ENCODE data around the gene RPL12. TPM values are rescaled to one million over a fixed set of nuclear protein-coding genes. Genes with fewer than 3 reads are reported as not detected.
"Not testable (repeated sequence)": the region's sequence is repeated elsewhere in the genome, so short reads cannot be mapped to it uniquely, and the experiment has no call there.

Gene RPL12
- total RNA-seq, 2 experiments from 2014 or later, result 2,267 to 2,331 TPM

DNA sequence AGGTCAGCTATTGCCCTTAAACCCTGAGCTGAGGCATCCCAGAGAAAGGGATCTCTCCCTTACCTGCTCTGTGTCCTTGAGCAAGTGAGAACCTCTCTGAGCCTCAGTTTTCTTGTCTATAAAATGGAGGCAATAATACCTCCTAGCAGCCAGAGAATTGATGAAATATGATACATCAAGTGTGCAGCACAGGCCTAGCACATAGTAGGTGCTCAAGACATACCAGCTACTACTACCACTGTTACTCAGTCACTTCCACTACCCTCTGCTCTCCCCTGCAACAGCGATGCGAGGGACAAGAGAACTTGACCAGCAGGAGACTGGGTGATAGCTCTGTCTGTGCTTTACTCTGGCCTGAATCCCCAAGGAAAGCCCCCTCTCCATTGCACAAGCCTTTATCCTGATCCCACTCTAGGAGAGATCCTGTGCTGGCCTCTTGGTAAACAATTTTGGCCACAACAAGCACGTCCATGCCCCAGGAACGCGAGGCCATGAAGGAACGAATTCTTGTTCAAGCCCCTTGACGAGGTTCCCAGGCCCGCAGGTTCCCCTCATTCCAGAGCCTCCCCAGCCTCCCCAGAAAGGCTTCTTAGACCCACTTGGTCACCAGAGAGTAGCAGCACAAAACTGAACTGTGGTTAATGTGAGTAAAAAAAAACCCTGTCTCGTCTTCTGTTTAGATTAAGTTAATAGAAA, 39.5 kb upstream of the RPL12 start:
- H3K4me3 Mint-ChIP-seq, result no peak overlapping the region
- no peaks in the 10 kb centered on the region for H3K4me1 Mint-ChIP-seq (ENCODE audit: low read depth)
- ChIA-PET POLR2A (no interaction called here), CTCF (interaction anchor here (0.7 kb wide), 1 partner anchor 98 kb away, joined by 3 read pairs; no protein-coding TSS in a partner anchor)
- H3K9me3 Mint-ChIP-seq, result no peaks in the 10 kb centered on the region
- peaks cover 9% of the 10 kb centered on the region for H3K36me3 Mint-ChIP-seq
- DNase-seq, result no peak
- H3K27ac Mint-ChIP-seq, result no peak overlapping the region
- no peaks in the 10 kb centered on the region for H3K27me3 Mint-ChIP-seq
- intact Hi-C loops (cut with micrococcal nuclease), result no loop called here

DNA sequence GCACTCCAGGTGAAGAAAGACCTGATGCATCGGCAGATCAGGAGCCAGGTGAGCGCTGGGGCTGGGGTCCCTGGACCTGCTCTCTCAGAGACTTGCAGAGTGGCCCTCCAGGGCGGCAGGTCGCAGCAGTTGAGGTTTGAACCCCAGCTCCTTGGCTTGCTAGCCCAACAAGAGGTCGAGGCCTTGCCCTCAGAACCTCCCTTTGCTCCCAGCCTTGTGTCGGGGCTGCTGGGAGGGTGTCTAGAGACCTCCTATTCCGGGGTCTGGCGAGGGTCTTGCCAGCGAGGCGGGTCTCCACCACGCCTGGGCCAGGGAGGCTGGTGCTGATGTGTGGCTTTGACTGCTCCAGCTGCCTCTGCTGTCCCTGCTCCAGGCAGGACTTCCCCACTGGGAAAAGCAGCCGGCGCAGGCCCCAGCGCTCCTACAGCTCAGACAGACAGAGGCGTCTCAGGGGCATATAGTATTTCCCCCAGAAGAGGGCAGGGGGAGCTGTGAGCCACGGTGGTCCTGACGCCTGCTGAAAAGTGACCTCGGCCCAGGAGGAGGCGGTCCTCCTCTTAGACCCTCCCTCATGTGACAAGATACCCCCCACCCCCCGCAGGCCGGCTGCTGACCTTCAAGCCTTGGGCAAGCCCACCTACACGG, 38.4 kb upstream of the RPL12 start:
- no peaks in the 10 kb centered on the region for H3K9me3 Mint-ChIP-seq
- no peak overlapping the region for H3K4me3 Mint-ChIP-seq
- H3K27ac Mint-ChIP-seq, result no peak overlapping the region
- ChIA-PET POLR2A (no interaction called here), CTCF (no interaction called here)
- H3K27me3 Mint-ChIP-seq, result no peaks in the 10 kb centered on the region
- H3K4me1 Mint-ChIP-seq (ENCODE audit: low read depth), result no peaks in the 10 kb centered on the region
- intact Hi-C loops (cut with micrococcal nuclease), result no loop called here
- DNase-seq, result no peak
- H3K36me3 Mint-ChIP-seq, result peaks cover 9% of the 10 kb centered on the region

DNA sequence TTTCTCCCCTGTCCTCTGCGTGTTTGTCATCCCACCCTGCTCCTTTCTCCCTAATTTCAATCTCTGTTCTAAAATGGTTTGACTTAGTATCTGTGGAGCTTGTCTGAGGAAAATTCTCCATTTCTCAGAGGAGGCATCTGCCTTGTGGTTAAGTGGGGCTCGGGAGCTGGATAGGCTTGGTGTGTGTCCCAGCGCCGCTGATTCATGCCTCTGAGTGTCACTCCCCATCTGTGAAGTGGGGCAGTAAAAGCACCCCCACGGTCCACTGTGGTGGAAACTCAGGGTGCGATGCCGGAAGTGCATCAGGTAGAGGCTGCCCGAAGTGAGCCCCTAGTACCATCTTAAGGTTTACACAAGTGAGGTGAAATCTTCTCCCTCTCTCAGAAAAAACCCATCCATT, 37.7 kb upstream of the RPL12 start:
- CTCF ChIA-PET, result no interaction called here
- H3K4me1 Mint-ChIP-seq (ENCODE audit: low read depth), result no peaks in the 10 kb centered on the region
- no peaks in the 10 kb centered on the region for H3K9me3 Mint-ChIP-seq
- no peak overlapping the region for H3K27ac Mint-ChIP-seq
- H3K27me3 Mint-ChIP-seq, result no peaks in the 10 kb centered on the region
- no peak overlapping the region for H3K4me3 Mint-ChIP-seq
- DNase-seq, result no peak
- intact Hi-C loops (cut with micrococcal nuclease), result no loop called here
- POLR2A ChIA-PET, result no interaction called here
- peaks cover 9% of the 10 kb centered on the region for H3K36me3 Mint-ChIP-seq

DNA sequence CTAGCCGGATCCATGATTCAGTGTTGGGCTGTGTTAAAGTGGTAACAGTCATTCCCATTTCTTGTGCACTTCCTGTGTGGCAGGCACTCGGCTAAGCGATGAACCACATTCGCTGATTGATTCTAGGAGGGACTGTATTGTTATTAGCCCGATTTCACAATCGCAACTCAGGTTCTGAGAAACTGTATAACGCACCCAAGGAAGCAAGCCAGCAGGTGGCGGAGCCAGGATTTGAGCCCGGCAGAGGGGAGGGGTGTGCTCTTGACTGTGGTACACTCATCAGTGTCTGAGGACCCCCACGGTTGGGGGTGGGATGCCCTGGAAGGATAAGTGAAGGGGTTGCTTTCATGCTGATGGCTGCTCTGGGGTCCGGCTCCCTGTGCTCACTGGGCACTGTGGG, 34.8 kb upstream of the RPL12 start:
- CTCF ChIA-PET, result no interaction called here
- Mint-ChIP-seq H3K36me3 (peaks cover 15% of the 10 kb centered on the region), H3K27me3 (no peaks in the 10 kb centered on the region), H3K27ac (no peak overlapping the region), H3K9me3 (no peaks in the 10 kb centered on the region), H3K4me1 (ENCODE audit: low read depth) (no peaks in the 10 kb centered on the region), H3K4me3 (no peak overlapping the region)
- intact Hi-C loops (cut with micrococcal nuclease), result no loop called here
- POLR2A ChIA-PET, result no interaction called here
- no peak for DNase-seq

DNA sequence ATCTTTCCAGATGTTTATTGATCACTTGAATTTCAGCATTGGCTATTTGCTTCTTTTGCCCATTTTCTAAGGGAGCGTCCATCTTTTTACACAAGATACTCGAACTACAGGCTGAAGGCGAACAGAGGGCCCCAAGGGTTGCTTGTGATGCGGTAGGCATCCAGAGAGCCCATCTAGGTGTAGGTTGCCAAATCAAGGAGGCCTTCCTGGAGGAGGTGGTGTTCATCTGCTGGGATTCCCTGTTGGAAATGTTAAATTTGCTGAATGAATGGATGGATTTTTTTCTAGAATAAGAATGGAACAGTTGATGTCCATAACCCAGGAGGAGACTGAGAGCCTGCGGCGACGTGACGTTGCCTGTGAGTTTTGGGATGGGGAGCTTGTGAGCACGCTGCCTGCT, 31.5 kb upstream of the RPL12 start:
- CTCF ChIA-PET, result no interaction called here
- DNase-seq, result no peak
- Mint-ChIP-seq H3K4me1 (ENCODE audit: low read depth) (no peaks in the 10 kb centered on the region), H3K27ac (no peak overlapping the region), H3K9me3 (no peaks in the 10 kb centered on the region), H3K36me3 (peaks cover 26% of the 10 kb centered on the region), H3K4me3 (no peak overlapping the region), H3K27me3 (no peaks in the 10 kb centered on the region)
- POLR2A ChIA-PET, result no interaction called here
- intact Hi-C loops (cut with micrococcal nuclease), result no loop called here

DNA sequence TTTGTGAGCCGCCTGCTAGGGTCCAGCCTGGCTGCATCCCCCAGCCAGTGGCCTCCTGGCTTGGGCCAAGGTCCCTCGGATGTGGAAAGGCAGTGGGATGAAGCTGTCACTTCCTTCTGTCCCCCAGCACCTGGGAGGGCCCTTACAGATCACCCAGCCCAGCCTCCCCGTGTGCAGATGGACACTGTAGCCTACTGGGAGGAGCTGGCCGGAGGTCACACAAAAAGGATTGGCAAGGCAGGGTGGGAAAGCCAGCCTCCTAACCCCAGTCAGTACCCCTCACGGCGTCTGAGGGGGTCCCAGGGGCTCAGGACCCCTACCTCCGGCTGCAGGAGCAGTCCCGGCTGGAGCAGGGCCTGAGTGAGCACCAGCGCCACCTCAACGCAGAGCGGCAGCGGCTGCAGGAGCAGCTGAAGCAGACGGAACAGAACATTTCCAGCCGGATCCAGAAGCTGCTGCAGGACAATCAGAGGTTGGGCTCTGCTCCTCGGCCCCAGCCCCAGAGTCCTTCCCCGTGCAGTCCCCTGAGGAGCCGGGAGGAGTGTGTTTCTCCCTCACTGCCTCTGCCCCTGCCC, 28.4 kb upstream of the RPL12 start:
- H3K27me3 Mint-ChIP-seq, result no peaks in the 10 kb centered on the region
- CTCF ChIA-PET, result interaction anchor here (0.6 kb wide), 1 partner anchor 32 kb away, joined by 4 read pairs; no protein-coding TSS in a partner anchor
- no peak overlapping the region for H3K27ac Mint-ChIP-seq
- intact Hi-C loops (cut with micrococcal nuclease), result no loop called here
- DNase-seq, result no peak
- H3K4me1 Mint-ChIP-seq (ENCODE audit: low read depth), result no peaks in the 10 kb centered on the region
- no peak overlapping the region for H3K4me3 Mint-ChIP-seq
- H3K36me3 Mint-ChIP-seq, result peaks cover 24% of the 10 kb centered on the region
- no peaks in the 10 kb centered on the region for H3K9me3 Mint-ChIP-seq
- POLR2A ChIA-PET, result no interaction called here

DNA sequence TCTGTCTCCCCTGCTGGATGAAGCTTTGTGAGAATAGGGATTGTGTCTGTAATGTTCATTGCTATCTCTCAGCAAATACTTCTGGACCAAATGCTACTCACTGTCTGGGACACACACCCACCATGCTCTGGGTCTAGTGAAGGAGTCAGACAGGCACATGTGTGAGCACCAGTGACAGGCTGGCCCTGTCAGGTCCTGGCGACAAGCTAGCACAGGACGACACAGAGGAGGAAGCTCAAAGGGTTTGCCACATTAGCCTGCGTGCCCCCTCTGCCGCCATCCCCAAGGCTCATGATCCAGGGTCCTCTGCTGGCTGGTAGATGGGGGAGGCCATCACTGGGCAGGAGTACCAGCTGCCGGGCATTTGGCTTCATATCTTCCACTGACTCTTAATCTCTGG, 23.4 kb upstream of the RPL12 start:
- Mint-ChIP-seq H3K27me3 (no peaks in the 10 kb centered on the region), H3K27ac (no peak overlapping the region), H3K36me3 (peaks cover 19% of the 10 kb centered on the region), H3K4me1 (ENCODE audit: low read depth) (no peaks in the 10 kb centered on the region), H3K4me3 (no peak overlapping the region), H3K9me3 (no peaks in the 10 kb centered on the region)
- intact Hi-C loops (cut with micrococcal nuclease), result no loop called here
- no peak for DNase-seq
- POLR2A ChIA-PET, result no interaction called here
- CTCF ChIA-PET, result interaction anchor here (0.8 kb wide), 1 partner anchor 29 kb away, joined by 4 read pairs; no protein-coding TSS in a partner anchor

DNA sequence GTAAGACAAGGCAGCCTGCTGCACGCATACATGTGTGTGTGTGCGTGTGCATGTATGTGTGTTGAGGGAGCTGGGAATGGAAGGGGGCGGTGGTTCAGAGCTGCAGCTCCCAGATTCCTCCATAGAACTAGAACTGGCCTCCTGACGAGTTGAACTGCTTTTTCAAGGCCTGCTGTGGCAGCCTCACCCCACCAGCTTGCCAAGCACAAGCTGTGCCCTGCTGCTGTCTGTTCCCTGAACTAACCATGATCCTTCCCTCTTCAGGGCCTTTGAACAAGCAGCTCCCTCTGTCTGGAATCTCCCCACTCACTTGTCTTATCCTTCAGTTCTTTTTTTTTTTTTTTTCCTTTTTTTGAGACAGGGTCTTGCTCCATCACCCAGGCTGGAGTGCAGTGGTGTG, 22.7 kb upstream of the RPL12 start:
- ChIA-PET POLR2A (interaction anchor here (0.6 kb wide), 1 partner anchor 174 kb away, joined by 3 read pairs; no protein-coding TSS in a partner anchor), CTCF (interaction anchor here (1.3 kb wide), 1 partner anchor 31 kb away, joined by 3 read pairs; no protein-coding TSS in a partner anchor)
- no peaks in the 10 kb centered on the region for H3K27me3 Mint-ChIP-seq
- peaks cover 21% of the 10 kb centered on the region for H3K36me3 Mint-ChIP-seq
- no peaks in the 10 kb centered on the region for H3K9me3 Mint-ChIP-seq
- intact Hi-C loops (cut with micrococcal nuclease), result no loop called here
- no peak overlapping the region for H3K27ac Mint-ChIP-seq
- DNase-seq, result no peak
- H3K4me1 Mint-ChIP-seq (ENCODE audit: low read depth), result no peaks in the 10 kb centered on the region
- no peak overlapping the region for H3K4me3 Mint-ChIP-seq

DNA sequence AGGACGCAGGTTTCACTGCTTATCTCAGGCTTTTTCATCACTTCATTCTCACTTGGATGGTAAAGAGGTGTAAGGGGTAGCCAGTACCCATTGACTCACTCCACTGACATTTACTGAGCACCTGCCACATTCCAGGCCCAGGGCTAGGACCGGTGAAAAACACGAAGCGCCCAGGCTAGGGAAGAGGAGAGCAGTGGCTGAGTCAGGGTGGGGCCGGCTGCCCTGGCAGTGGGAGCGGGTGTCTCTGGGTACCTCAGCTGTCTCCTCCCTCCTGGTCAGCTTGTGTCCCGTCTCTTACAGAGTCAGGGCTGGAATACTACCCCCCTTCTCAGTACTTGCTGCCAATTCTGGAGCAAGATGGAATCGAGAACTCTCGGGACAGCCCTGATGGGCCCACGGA, 22.3 kb upstream of the RPL12 start:
- intact Hi-C loops (cut with micrococcal nuclease), result no loop called here
- Mint-ChIP-seq H3K27me3 (no peaks in the 10 kb centered on the region), H3K27ac (no peak overlapping the region), H3K36me3 (peaks cover 17% of the 10 kb centered on the region), H3K9me3 (no peaks in the 10 kb centered on the region), H3K4me3 (no peak overlapping the region), H3K4me1 (ENCODE audit: low read depth) (no peaks in the 10 kb centered on the region)
- ChIA-PET POLR2A (interaction anchor here (0.6 kb wide), 1 partner anchor 173 kb away, joined by 3 read pairs; no protein-coding TSS in a partner anchor), CTCF (interaction anchor here (1.3 kb wide), 1 partner anchor 31 kb away, joined by 3 read pairs; no protein-coding TSS in a partner anchor)
- DNase-seq, result no peak

DNA sequence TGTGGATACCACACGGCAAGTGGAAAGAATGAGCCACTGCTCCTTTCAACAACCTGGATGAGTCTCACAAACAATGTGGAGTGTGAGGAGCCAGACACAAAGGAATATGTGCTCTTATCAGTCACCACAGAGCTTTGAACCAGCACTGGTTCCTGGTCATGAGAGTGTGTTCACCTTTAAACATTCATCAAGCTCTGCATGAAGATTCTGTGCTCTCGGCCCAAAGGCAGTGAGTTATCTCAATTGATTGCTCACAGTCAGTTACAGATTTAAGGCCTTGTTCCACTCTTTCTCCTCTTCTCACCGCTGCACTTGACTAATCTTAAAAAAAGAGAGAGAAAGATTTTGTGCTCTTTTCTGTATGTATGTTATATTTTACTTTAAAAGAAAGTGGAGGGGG, 19.5 kb upstream of the RPL12 start:
- intact Hi-C loops (cut with micrococcal nuclease), result no loop called here
- Mint-ChIP-seq H3K36me3 (peaks cover 18% of the 10 kb centered on the region), H3K9me3 (no peaks in the 10 kb centered on the region), H3K4me1 (ENCODE audit: low read depth) (no peaks in the 10 kb centered on the region), H3K27me3 (no peaks in the 10 kb centered on the region), H3K4me3 (no peak overlapping the region), H3K27ac (no peak overlapping the region)
- ChIA-PET CTCF (no interaction called here), POLR2A (no interaction called here)
- DNase-seq, result no peak

DNA sequence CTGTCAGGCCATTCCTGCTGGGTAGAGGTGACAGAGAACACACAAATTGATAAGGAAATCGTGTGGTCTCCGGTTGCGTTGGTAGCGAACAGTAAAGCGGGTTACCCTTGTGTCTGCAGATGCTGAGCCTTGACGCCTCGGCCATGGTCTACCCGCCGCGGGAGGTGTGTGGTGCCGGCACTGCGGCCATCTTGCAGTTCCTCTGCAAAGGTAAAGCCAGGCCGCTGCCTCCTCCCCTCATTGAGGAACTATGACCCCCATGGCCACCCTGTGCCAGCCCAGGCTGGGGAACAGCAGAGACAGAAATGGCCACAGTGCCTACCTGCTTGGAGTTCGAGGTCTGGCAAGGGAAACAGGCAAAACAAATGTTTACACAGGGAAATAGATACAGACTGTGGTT, 16.4 kb upstream of the RPL12 start:
- ChIA-PET CTCF (no interaction called here), POLR2A (no interaction called here)
- Mint-ChIP-seq H3K9me3 (no peaks in the 10 kb centered on the region), H3K27ac (no peak overlapping the region), H3K27me3 (no peaks in the 10 kb centered on the region), H3K4me3 (no peak overlapping the region), H3K36me3 (peaks cover 17% of the 10 kb centered on the region), H3K4me1 (ENCODE audit: low read depth) (no peaks in the 10 kb centered on the region)
- intact Hi-C loops (cut with micrococcal nuclease), result no loop called here
- DNase-seq, result no peak

DNA sequence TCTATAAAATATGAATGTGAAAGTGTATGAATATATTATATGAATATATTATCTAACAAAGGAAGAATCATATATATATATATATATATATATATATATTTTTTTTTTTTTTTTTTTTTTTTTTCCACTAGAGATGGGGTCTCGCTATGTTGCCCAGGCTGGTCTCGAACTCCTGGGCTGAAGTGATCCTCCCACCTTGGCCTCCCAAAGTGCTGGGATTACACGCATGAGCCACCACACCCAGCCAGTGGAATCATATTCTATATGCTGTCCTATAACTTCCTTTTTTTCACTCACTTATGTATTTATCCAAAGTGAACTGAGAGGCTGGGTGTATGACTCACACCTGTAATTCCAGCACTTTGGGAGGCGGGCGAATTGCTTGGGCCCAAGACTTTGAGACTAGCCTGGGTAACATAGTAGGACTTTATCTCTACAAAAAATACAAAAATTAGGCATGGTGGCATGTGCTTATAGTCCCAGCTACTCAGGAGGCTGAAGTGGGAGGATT, 15.3 kb upstream of the RPL12 start:
- H3K4me1 Mint-ChIP-seq (ENCODE audit: low read depth); H3K27me3 Mint-ChIP-seq; H3K9me3 Mint-ChIP-seq; H3K4me3 Mint-ChIP-seq; DNase-seq; POLR2A ChIA-PET; CTCF ChIA-PET; intact Hi-C loops (cut with micrococcal nuclease); H3K27ac Mint-ChIP-seq: not testable (repeated sequence)
- peaks cover 24% of the 10 kb centered on the region for H3K36me3 Mint-ChIP-seq

All from activated CD4-positive, alpha-beta memory T cell treated with anti-CD3 and anti-CD28 coated beads for 36 hours (primary cell).